Adrenal gland (tissue), 12 donors: ENCODE data around the gene RFX1. TPM values are rescaled to one million over a fixed set of nuclear protein-coding genes. Genes with fewer than 3 reads are reported as not detected.
A peak's percentile ranks its signal among the peaks of the same experiment; 100 is the strongest.

ENCODE experiments used
- DNase-seq, 7 donors: peaks; one replicate each; pipeline ENCODE4 v3.0.0-alpha.2; 2019 to 2020
- H3K27ac ChIP-seq, 5 donors: fragments of 200-600 bp; sonication (generic) in 4 of 5; 1 replicate in 3 of 5; 2 replicates in 2 of 5; pipeline versions ENCODE4 v1.5.1 to v1.8.0; 2016 to 2020; ENCODE audit warnings: mild to moderate bottlenecking in 1 of 5
- H3K27me3 ChIP-seq: fragments of 200-600 bp; 2 replicates; pipeline ENCODE4 v1.8.0; 2021
- H3K36me3 ChIP-seq, 2 donors: fragments of 200-600 bp; replicated peaks in 1 of 2; 1 replicate in 1 of 2; 2 replicates in 1 of 2; pipeline versions ENCODE4 v1.5.1 to v1.8.0; 2018 to 2022
- H3K4me1 ChIP-seq, 2 donors: fragments of 200-600 bp; replicated peaks in 1 of 2; 1 replicate in 1 of 2; 2 replicates in 1 of 2; pipeline versions ENCODE4 v1.5.1 to v1.8.0; 2018 to 2021
- H3K4me3 ChIP-seq, 4 donors: fragments of 200-600 bp; sonication (generic) in 3 of 4; one replicate each; pipeline ENCODE4 v1.5.1; 2016 to 2018
- H3K9me3 ChIP-seq, 3 donors: fragments of 200-600 bp; sonication (generic) in 1 of 3; replicated peaks in 1 of 3; 1 replicate in 2 of 3; 2 replicates in 1 of 3; pipeline versions ENCODE4 v1.5.1 to v1.8.0; 2016 to 2021
- POLR2A ChIP-seq, 2 donors: fragments of 450-650 bp; IDR thresholded peaks; one replicate each; pipeline ENCODE4 v1.6.1; 2017; ENCODE audit warnings: antibody characterized with exemption in 2 of 2, mild to moderate bottlenecking in 2 of 2, moderate library complexity in 1 of 2
- WGBS, 4 donors: extraction: QIAGEN DNeasy Blood & Tissue Kit in 2 of 4; methylation state at CpG; one replicate each; pipeline versions ENCODE4 v1.1.5 to v1.1.7; 2013 to 2017; 5-methylcytosine and 5-hydroxymethylcytosine counted together
- intact Hi-C, 2 donors: fragments of 100-400 bp; cut with DNase I; formaldehyde crosslinking; loops; one replicate each; pipeline versions ENCODE4 v1.14.1 to v1.15.0; 2022 to 2023
- polyA plus RNA-seq, 3 donors: library from polyadenylated mRNA; stranded (reverse); fragments of 200-250 nt in 2 of 3; fragments of 350-450 nt in 1 of 3; fragmentation: Illumina TruSeq in 1 of 3; extraction: RNeasy Lipid Tissue Mini Kit (QIAGEN cat#74804) in 1 of 3; gene quantifications; one replicate each; pipeline ENCODE4 v1.2.3, GENCODE V29; 2013 to 2014
- total RNA-seq, 9 donors: library from RNA; depleted of rRNA in 4 of 9; stranded (reverse); fragments of >200 nt in 4 of 9; fragments of 120-200 nt in 1 of 9; fragmentation: NEBNext Ultra II Directional in 1 of 9; extraction: Animal tissue kit (Norgen Biotek cat#: 25700) in 1 of 9; gene quantifications; one replicate each; pipeline versions ENCODE4 v1.1.0 to v1.2.4, GENCODE V29; 2013 to 2023
- TF ChIP-seq, protein P1 (sequence below), 6 experiments: fragments of 450-650 bp in 4 of 6; fragments of 200-600 bp in 2 of 6; sonication (generic) in 1 of 6; IDR thresholded peaks; 1 replicate in 5 of 6; 2 replicates in 1 of 6; pipeline versions ENCODE4 v1.5.1 to v1.8.0; 2016 to 2021; ENCODE audit warnings: antibody characterized with exemption in 6 of 6, mild to moderate bottlenecking in 2 of 6, moderate library complexity in 1 of 6
- donor health status: healthy with polysubstance abuse.
- donor health status: Bipolar disorder and iron deficiency.
- donor health status: DM: yes; HTN: yes; CAD: no.
- donor health status: DM: no; HTN: no; CAD: no.
- donor health status: DM: no; HTN: no; CAD: no.
- donor health status: DM: yes; HTN: yes; CAD: no.

Gene RFX1
- total and polyA plus RNA-seq, 12 donors = 1.4 to 21.4 (median 7.0) TPM

DNA sequence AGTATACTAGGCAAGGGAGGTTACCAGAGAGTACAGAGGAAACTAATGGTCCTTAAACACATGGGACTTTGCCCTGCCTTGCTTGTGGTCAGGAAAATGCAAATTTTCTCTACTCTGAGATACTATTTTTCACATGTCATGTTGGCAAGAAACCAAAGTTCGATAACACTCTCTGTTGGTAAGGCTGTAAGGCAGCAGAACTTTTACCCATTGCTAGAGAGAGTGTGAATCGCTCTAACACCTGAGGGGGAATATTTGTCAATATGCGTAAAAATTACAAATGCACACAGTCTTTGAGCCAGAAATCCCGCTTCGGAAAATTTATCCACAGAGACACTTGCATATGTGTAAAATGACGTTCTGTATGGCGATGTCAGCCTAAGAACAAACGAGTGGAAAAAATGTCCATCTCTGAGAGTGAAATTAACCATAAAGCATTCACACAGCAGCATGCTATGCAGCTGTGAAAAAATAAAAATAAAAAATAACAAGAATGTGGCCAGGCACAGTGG, 9.5 kb upstream of the RFX1 start:
- no peak for DNase-seq
- 80 to 85% (median 81%) methylated on average over 8 of the region's 8 CpGs for WGBS, 4 donors
- H3K4me1 ChIP-seq = no peaks in the 10 kb centered on the region
- intact Hi-C loops = no loop called here
- H3K27ac ChIP-seq = no peak overlapping the region
- no peaks in the 10 kb centered on the region for H3K27me3 ChIP-seq
- H3K36me3 ChIP-seq = no peaks in the 10 kb centered on the region
- no peaks in the 10 kb centered on the region for H3K9me3 ChIP-seq
- TF ChIP-seq, protein P1, sequence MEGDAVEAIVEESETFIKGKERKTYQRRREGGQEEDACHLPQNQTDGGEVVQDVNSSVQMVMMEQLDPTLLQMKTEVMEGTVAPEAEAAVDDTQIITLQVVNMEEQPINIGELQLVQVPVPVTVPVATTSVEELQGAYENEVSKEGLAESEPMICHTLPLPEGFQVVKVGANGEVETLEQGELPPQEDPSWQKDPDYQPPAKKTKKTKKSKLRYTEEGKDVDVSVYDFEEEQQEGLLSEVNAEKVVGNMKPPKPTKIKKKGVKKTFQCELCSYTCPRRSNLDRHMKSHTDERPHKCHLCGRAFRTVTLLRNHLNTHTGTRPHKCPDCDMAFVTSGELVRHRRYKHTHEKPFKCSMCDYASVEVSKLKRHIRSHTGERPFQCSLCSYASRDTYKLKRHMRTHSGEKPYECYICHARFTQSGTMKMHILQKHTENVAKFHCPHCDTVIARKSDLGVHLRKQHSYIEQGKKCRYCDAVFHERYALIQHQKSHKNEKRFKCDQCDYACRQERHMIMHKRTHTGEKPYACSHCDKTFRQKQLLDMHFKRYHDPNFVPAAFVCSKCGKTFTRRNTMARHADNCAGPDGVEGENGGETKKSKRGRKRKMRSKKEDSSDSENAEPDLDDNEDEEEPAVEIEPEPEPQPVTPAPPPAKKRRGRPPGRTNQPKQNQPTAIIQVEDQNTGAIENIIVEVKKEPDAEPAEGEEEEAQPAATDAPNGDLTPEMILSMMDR (IDR thresholded peaks at IDR 0.05) = no peak
- TF ChIP-seq POLR2A (IDR thresholded peaks at IDR 0.05) = no peak
- H3K4me3 ChIP-seq = no peak overlapping the region

DNA sequence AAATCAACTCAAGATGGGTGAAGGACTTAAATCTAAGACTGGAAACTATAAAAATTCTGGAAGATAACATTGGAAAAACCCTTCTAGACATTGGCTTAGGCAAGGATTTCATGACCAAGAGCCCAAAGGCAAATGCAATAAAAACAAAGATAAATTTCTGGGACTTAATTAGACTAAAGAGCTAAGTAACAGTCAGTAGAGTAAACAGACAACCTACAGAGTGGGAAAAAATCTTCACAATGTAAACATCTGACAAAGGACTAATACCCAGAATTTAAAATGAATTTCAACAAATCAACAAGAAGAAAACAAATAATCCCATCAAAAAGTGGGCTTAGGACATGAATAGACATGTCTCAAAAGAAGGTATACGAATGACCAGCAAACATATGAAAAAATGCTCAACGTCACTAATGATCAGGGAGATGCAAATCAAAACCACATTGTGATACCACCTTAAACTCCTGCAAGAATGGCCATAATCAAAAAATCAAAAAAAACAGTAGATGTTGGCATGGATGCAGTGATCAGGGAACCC, 6.3 kb upstream of the RFX1 start:
- intact Hi-C loops = no loop called here
- Histone ChIP-seq H3K36me3 (no peaks in the 10 kb centered on the region), H3K4me3 (no peak overlapping the region), H3K27ac (no peak overlapping the region), H3K4me1 (no peaks in the 10 kb centered on the region), H3K9me3 (no peaks in the 10 kb centered on the region), H3K27me3 (no peaks in the 10 kb centered on the region)
- no peak for DNase-seq
- TF ChIP-seq POLR2A (IDR thresholded peaks at IDR 0.05) = no peak
- 78 to 89% (median 82%) methylated on average over 2 of the region's 2 CpGs for WGBS, 4 donors

DNA sequence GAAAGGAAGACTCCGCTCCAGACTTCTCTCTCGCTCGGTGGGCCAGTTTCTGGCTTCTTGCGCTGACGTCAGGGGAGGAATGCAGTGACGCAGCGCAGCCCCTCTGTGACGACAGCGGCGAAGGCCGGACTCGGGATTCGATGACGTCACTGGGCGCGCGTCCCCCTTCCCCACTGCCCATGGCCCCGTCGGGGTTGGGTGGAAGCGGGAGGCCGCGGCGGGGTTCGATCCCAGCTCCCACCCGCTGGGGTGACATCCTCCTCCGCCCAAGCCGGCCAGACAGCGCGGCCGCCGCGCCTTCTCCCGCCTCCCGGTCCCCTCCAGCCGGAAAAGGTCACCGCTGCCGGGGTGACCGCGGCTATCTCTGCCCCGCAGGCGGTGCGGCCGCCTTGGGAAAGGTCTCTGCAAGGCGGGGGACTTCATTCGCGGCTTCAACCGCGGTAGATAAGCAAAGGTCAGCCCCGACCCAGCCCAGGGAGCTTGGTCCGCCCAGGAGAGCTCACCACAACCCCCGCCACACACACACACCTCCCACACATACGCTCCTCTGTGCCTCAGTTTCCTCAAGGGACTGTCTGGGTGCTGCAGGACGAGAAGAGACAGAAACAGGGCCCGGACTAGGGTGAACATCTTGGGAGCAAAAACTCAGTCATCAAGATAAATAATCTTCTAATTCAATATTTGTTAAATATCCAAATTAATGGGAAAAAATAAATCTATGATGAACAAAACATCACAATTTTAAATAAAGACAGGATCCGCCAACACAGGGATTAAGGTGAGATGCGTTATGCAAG, 844 bp upstream of the RFX1 start:
- no peaks in the 10 kb centered on the region for H3K9me3 ChIP-seq
- H3K27me3 ChIP-seq = no peaks in the 10 kb centered on the region
- WGBS, 4 donors = 4 to 18% (median 10%) methylated on average over 13 to 56 of the region's 56 CpGs
- H3K36me3 ChIP-seq = no peaks in the 10 kb centered on the region
- peak in 4 of 7 donors; percentile 85 to 89 (median 86) for DNase-seq
- intact Hi-C loops = no loop called here
- TF ChIP-seq, protein P1 (IDR thresholded peaks at IDR 0.05) = peak in 1 of 6 experiments; percentile 17
- TF ChIP-seq POLR2A (IDR thresholded peaks at IDR 0.05) = peak; percentile 68
- peak overlapping the region; percentile 20 to 69 (median 61) for H3K4me3 ChIP-seq
- peak overlapping the region; percentile 4 to 97 (median 95) for H3K27ac ChIP-seq
- H3K4me1 ChIP-seq = peaks cover 15 to 24% of the 10 kb centered on the region in 2 donors

DNA sequence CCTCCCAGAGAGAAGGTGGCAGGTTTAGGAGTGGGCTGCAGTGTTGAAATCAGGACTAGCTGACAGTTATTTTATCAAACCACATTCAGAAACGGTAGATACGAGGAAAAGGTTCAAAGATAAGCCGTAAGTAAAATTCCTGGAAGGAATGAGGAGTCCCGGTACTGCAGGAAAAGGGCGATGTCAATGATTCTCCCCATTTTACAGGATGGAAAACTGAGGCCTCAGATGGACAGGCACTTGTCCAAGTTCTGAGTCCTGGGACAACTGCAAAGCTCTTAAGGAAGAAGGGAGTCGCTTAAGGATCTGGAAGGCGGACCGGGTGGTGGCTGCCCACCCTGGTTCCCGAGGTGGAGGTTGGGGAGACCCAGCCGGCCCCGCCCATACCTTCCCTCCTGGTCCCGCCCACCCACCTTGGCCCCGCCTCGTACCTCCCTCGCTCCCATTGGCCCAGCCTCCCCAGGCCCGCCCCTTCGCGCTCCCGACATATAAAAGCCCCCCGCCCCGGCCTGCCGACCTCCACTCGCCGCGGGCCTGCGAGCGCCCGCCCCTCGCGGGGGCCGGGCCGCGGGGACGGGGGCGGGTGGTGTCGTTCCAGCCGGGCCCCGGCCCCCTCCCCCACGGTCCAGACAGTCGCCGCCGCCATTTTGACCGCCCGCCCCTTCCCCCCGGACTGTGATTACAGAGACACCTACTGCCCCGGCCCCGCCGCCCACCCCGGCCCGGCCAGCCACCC, 603 bp downstream of the RFX1 start:
- peak overlapping the region; percentile 71 to 97 (median 95) for H3K27ac ChIP-seq
- intact Hi-C loops = no loop called here
- H3K4me1 ChIP-seq = peaks cover 15 to 24% of the 10 kb centered on the region in 2 donors
- H3K27me3 ChIP-seq = no peaks in the 10 kb centered on the region
- peak; percentile 92 to 97 (median 94) for DNase-seq
- no peaks in the 10 kb centered on the region for H3K36me3 ChIP-seq
- peak; percentile 18 to 44 for TF ChIP-seq POLR2A (IDR thresholded peaks at IDR 0.05)
- TF ChIP-seq, protein P1 (IDR thresholded peaks at IDR 0.05) = no peak
- H3K4me3 ChIP-seq = peak overlapping the region in 3 of 4 donors; percentile 33 to 99 (median 78)
- WGBS, 4 donors = 2 to 17% (median 7%) methylated on average over 8 to 49 of the region's 50 CpGs
- no peaks in the 10 kb centered on the region for H3K9me3 ChIP-seq
